ENCODE data around the gene KLK11. TPM values are rescaled to one million over a fixed set of nuclear protein-coding genes. Genes with fewer than 3 reads are reported as not detected.

KLK11 gene, protein sequence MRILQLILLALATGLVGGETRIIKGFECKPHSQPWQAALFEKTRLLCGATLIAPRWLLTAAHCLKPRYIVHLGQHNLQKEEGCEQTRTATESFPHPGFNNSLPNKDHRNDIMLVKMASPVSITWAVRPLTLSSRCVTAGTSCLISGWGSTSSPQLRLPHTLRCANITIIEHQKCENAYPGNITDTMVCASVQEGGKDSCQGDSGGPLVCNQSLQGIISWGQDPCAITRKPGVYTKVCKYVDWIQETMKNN
- 10 to 100 TPM in 1 of 3 donors, 1 to 10 TPM in 1, not detected in 1; 5.6 to 21.1 TPM for total RNA-seq

- intact Hi-C loops (cut with DNase I; ENCODE audit: low total_unique reads): no loop called here
- peak within 1 kb of the TSS in 2 of 3 donors; percentile 8 to 39 for H3K4me3 ChIP-seq
Measured at GRCh38 chr19:51026554-51026831, at the start of gene KLK11. TSS of gene KLK11 (minus strand) at chr19:51026616. CDS start at chr19:51025631, 985 bp downstream.

GRCh38 chr19:51075998-51076397 lies 49.6 kb upstream of the KLK11 start:
- H3K27ac ChIP-seq: no peak overlapping the region
- H3K4me3 ChIP-seq: no peak overlapping the region
- intact Hi-C loops (cut with DNase I; ENCODE audit: low total_unique reads): loop anchor here (2.0 kb wide), 1 partner anchor 15 kb away; no protein-coding TSS in a partner anchor
- no peak for TF ChIP-seq POLR2AphosphoS5 (IDR thresholded peaks at IDR 0.05)
- no peak for DNase-seq (ENCODE audit: low spot score in 2 of 2)
- no peaks in the 10 kb centered on the region for H3K4me1 ChIP-seq
- no peaks in the 10 kb centered on the region for H3K9me3 ChIP-seq
- no peaks in the 10 kb centered on the region for H3K27me3 ChIP-seq
- no peaks in the 10 kb centered on the region for H3K36me3 ChIP-seq

More at GRCh38 chr19:51026554-51026831, at the start of gene KLK11:
- Histone ChIP-seq H3K36me3 (no peaks in the 10 kb centered on the region), H3K9me3 (no peaks in the 10 kb centered on the region), H3K4me1 (no peaks in the 10 kb centered on the region), H3K27ac (peak within 1 kb of the TSS; percentile 55 to 82), H3K27me3 (peaks cover 0 to 32% of the 10 kb centered on the region in 2 donors)
- no peak for TF ChIP-seq POLR2A (IDR thresholded peaks at IDR 0.05)
- TF ChIP-seq, protein P1, sequence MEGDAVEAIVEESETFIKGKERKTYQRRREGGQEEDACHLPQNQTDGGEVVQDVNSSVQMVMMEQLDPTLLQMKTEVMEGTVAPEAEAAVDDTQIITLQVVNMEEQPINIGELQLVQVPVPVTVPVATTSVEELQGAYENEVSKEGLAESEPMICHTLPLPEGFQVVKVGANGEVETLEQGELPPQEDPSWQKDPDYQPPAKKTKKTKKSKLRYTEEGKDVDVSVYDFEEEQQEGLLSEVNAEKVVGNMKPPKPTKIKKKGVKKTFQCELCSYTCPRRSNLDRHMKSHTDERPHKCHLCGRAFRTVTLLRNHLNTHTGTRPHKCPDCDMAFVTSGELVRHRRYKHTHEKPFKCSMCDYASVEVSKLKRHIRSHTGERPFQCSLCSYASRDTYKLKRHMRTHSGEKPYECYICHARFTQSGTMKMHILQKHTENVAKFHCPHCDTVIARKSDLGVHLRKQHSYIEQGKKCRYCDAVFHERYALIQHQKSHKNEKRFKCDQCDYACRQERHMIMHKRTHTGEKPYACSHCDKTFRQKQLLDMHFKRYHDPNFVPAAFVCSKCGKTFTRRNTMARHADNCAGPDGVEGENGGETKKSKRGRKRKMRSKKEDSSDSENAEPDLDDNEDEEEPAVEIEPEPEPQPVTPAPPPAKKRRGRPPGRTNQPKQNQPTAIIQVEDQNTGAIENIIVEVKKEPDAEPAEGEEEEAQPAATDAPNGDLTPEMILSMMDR (IDR thresholded peaks at IDR 0.05): no peak
- TF ChIP-seq POLR2AphosphoS5 (IDR thresholded peaks at IDR 0.05): no peak
- DNase-seq (ENCODE audit: low spot score in 2 of 2): no peak

DNA sequence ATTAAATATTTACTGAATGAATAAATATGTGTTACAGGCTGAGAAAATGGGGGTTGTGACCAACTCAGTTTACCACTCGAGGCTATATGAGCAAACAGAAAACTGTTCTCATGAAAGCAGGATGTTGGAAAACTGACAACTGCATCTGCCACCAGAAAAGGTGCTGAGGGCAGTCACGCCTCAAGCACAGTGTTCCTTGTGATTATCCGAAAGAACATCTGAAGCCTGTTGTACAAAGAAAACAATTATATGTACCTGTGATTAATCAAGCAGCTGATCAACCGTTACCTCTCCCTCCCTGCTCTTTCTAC lies 44.6 kb upstream of the KLK11 start:
- H3K4me1 ChIP-seq: no peaks in the 10 kb centered on the region
- no peak overlapping the region for H3K4me3 ChIP-seq
- no peaks in the 10 kb centered on the region for H3K36me3 ChIP-seq
- no peak for TF ChIP-seq POLR2AphosphoS5 (IDR thresholded peaks at IDR 0.05)
- TF ChIP-seq, protein P1 (IDR thresholded peaks at IDR 0.05): no peak
- no peak for TF ChIP-seq POLR2A (IDR thresholded peaks at IDR 0.05)
- peak in 1 of 2 donors; percentile 56 for DNase-seq (ENCODE audit: low spot score in 2 of 2)
- H3K27me3 ChIP-seq: no peaks in the 10 kb centered on the region
- peak overlapping the region in 1 of 2 donors; percentile 43 for H3K27ac ChIP-seq
- intact Hi-C loops (cut with DNase I; ENCODE audit: low total_unique reads): no loop called here
- H3K9me3 ChIP-seq: no peaks in the 10 kb centered on the region

- TF ChIP-seq, protein P1 (IDR thresholded peaks at IDR 0.05): no peak
- TF ChIP-seq POLR2A (IDR thresholded peaks at IDR 0.05) (no peak), POLR2AphosphoS5 (IDR thresholded peaks at IDR 0.05) (no peak)
- intact Hi-C loops (cut with DNase I; ENCODE audit: low total_unique reads): no loop called here
- no peaks in the 10 kb centered on the region for H3K36me3 ChIP-seq
- peak overlapping the region in 1 of 2 donors; percentile 43 for H3K27ac ChIP-seq
- DNase-seq (ENCODE audit: low spot score in 2 of 2): no peak
- H3K9me3 ChIP-seq: no peaks in the 10 kb centered on the region
- H3K4me3 ChIP-seq: no peak overlapping the region
- no peaks in the 10 kb centered on the region for H3K4me1 ChIP-seq
- H3K27me3 ChIP-seq: no peaks in the 10 kb centered on the region
Measured at GRCh38 chr19:51070334-51071094, 44.1 kb upstream of the KLK11 start.

- H3K36me3 ChIP-seq: no peaks in the 10 kb centered on the region
- H3K27me3 ChIP-seq: no peaks in the 10 kb centered on the region
- no peak overlapping the region for H3K4me3 ChIP-seq
- no peaks in the 10 kb centered on the region for H3K9me3 ChIP-seq
- TF ChIP-seq, protein P1 (IDR thresholded peaks at IDR 0.05): no peak
- TF ChIP-seq POLR2A (IDR thresholded peaks at IDR 0.05) (no peak), POLR2AphosphoS5 (IDR thresholded peaks at IDR 0.05) (no peak)
- intact Hi-C loops (cut with DNase I; ENCODE audit: low total_unique reads): no loop called here
- no peak for DNase-seq (ENCODE audit: low spot score in 2 of 2)
- no peak overlapping the region for H3K27ac ChIP-seq
- no peaks in the 10 kb centered on the region for H3K4me1 ChIP-seq
Measured at GRCh38 chr19:51066393-51067186, 40.2 kb upstream of the KLK11 start.
